ENCODE results near the gene CLCN6. TPM values are rescaled to one million over a fixed set of nuclear protein-coding genes. Genes with fewer than 3 reads are reported as not detected.

The CLCN6 gene
- polyA plus RNA-seq, 2 of the 4 experiments (the other 2 are of a cell fraction): 5.7 to 9.0 TPM

- no peak overlapping the region for H3K4me3 ChIP-seq
- POLR2A ChIA-PET: interaction anchor here (0.6 kb wide), 1 partner anchor 16 kb away, joined by 5 read pairs; the partner anchor contains the start of genes CLCN6 and MTHFR
Measured at GRCh38 chr1:11822091-11822490, 16.1 kb downstream of the CLCN6 start.

More at GRCh38 chr1:11822091-11822490, 16.1 kb downstream of the CLCN6 start:
- FAIRE-seq (no peak), DNase-seq (ENCODE audit: low read depth in 1 of 2, low spot score in 1 of 2) (no peak), ATAC-seq (no peak)
- WGBS (ENCODE audit: missing lambda C conversion rate): 85% methylated on average over 3 of the region's 3 CpGs
- H3K4me2 ChIP-seq: no peak overlapping the region
- CTCF ChIA-PET: interaction anchor here (1.5 kb wide), 1 partner anchor 15 kb away, joined by 3 read pairs; no protein-coding TSS in a partner anchor
- no peaks in the 10 kb centered on the region for H3K4me1 ChIP-seq
- TF ChIP-seq GATA3 (IDR thresholded peaks at IDR 0.05; ENCODE audit: borderline replicate concordance): no peak
- TF ChIP-seq BCL3 (IDR thresholded peaks at IDR 0.05): no peak
- no peak for TF ChIP-seq ZC3H11A (IDR thresholded peaks at IDR 0.05)
- no peak for TF ChIP-seq JUNB (IDR thresholded peaks at IDR 0.05)
- TF ChIP-seq ELK1 (IDR thresholded peaks at IDR 0.05; ENCODE audit: low read depth, low read length): no peak
- TF ChIP-seq CTCF (IDR thresholded peaks at IDR 0.05): no peak
- no peak for TF ChIP-seq EHMT2 (IDR thresholded peaks at IDR 0.05; ENCODE audit: low read depth)
- no peak for TF ChIP-seq EHF (CRISPR knock-in tag; IDR thresholded peaks at IDR 0.05)
- TF ChIP-seq ZSCAN20 (CRISPR knock-in tag; IDR thresholded peaks at IDR 0.05): no peak
- no peak for TF ChIP-seq ZFP36 (IDR thresholded peaks at IDR 0.05; ENCODE audit: borderline replicate concordance, partially characterized antibody)
- no peak for TF ChIP-seq REST (IDR thresholded peaks at IDR 0.05)
- no peak overlapping the region for H3K27ac ChIP-seq
- no peaks in the 10 kb centered on the region for H3K9me3 ChIP-seq

All from A549 (cell line).